ENCODE measurements around the gene RNF11.
A peak's percentile ranks its signal among the peaks of the same experiment; 100 is the strongest.
"Not testable (repeated sequence)": the region's sequence is repeated elsewhere in the genome, so short reads cannot be mapped to it uniquely, and the experiment has no call there.

Gene RNF11

DNA sequence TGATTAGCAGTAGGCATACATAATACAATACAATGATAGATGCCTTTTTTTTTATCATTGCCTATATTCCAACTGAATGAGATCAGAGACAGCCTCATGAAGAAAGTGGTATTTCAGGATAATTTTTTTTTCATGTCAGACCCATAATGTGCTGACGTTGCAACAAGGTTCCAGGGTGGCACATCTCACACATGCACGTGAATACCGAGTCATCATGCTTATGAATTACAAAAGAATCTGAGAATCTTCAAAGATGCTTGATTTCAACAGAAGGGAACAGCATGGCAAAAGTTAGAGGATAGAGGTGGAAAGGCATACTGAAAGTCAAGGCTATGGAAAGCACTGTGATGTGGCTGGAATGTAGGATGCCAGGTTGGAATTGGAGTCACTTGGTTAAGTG, 5.0 kb upstream of the RNF11 start:
- in situ Hi-C loops (cut with HindIII; ENCODE audit: low pct_ligation_motif_present, low sequenced_read_pairs) = no loop called here
- no peak for DNase-seq
- TF ChIP-seq, protein P1, sequence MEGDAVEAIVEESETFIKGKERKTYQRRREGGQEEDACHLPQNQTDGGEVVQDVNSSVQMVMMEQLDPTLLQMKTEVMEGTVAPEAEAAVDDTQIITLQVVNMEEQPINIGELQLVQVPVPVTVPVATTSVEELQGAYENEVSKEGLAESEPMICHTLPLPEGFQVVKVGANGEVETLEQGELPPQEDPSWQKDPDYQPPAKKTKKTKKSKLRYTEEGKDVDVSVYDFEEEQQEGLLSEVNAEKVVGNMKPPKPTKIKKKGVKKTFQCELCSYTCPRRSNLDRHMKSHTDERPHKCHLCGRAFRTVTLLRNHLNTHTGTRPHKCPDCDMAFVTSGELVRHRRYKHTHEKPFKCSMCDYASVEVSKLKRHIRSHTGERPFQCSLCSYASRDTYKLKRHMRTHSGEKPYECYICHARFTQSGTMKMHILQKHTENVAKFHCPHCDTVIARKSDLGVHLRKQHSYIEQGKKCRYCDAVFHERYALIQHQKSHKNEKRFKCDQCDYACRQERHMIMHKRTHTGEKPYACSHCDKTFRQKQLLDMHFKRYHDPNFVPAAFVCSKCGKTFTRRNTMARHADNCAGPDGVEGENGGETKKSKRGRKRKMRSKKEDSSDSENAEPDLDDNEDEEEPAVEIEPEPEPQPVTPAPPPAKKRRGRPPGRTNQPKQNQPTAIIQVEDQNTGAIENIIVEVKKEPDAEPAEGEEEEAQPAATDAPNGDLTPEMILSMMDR (IDR thresholded peaks at IDR 0.05; ENCODE audit: low read depth, low read length, missing control alignments) = no peak
- no peaks in the 10 kb centered on the region for H3K36me3 ChIP-seq (replicated peaks)
- no peak overlapping the region for H3K27ac ChIP-seq
- no peak overlapping the region for H3K4me3 ChIP-seq (ENCODE audit: low read depth, low read length)
- H3K27me3 ChIP-seq (replicated peaks) = no peaks in the 10 kb centered on the region

DNA sequence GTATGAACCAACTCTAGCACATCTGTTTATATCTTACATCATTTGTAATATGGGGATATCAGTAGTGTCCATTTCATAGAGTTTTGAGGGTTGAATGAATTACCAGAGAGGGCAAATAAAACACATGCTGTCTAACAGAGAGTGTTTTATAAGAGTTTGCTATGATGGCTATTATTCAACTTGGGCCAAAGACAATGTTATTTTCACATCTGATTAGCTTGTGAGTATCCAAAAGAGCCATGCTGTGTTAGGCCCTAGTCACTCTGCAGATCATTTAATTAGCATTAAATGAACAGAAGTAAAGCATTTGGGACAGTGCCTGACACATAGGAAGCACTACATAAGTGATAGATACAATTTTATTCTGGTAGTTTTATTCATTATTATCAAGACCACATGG, 4.2 kb upstream of the RNF11 start:
- Histone ChIP-seq H3K36me3 (replicated peaks) (peaks cover 2% of the 10 kb centered on the region), H3K4me3 (ENCODE audit: low read depth, low read length) (no peak overlapping the region), H3K27ac (no peak overlapping the region), H3K27me3 (replicated peaks) (no peaks in the 10 kb centered on the region)
- in situ Hi-C loops (cut with HindIII; ENCODE audit: low pct_ligation_motif_present, low sequenced_read_pairs) = no loop called here
- no peak for DNase-seq
- TF ChIP-seq, protein P1 (IDR thresholded peaks at IDR 0.05; ENCODE audit: low read depth, low read length, missing control alignments) = no peak

DNA sequence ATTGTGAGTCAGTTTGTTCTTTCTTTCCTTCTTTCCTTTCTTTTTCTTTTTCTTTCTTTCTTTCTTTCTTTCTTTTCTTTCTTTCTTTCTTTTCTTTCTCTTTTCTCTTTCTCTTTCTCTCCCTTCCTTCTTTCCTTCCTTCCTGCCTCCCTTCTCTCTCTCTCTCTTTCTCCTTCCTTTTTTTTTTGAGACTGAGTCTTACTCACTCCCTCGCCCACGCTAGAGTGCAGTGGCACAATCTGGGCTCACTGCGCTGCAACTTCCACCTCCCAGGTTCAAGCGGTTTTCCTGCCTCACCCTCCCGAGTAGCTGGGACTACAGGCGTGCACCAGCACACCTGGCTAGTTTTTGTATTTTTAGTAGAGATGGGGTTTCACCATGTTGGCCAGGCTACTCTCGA, 1.8 kb upstream of the RNF11 start:
- H3K27me3 ChIP-seq (replicated peaks); H3K27ac ChIP-seq; DNase-seq; H3K4me3 ChIP-seq (ENCODE audit: low read depth, low read length); H3K36me3 ChIP-seq (replicated peaks); in situ Hi-C loops (cut with HindIII; ENCODE audit: low pct_ligation_motif_present, low sequenced_read_pairs): not testable (repeated sequence)

DNA sequence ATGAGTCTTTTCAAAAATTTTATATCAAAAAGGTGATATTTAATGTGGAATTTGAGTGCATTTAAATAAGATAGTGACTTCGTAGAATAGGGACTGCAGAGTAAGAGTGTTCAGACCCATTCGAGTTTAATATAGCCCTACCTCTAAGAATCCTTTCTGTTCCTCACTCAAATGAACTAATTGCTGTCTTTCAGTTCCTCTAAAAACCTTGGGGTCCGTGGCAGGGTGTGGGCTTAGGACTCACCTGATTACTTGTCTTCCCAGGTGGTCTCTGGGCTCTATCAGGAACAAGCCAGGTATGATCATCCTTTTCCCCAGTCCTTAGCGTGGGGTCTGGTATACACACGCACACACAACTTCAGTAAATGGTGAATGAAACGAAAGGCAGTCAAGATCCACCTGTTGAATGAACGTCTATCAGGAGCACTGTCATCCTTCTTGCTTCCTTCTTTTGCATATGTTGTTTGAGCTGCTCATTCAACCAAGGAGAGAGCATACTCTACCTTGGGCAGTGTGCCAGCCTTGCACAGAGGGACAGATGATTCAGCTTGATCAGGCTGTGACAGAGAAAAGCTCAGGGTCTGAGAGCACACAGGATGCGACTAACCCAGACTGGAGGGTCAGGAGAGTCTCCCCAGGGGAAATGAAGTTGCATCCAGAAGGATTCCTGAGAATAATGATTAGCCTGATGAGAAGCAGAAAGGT, 1.2 kb upstream of the RNF11 start:
- in situ Hi-C loops (cut with HindIII; ENCODE audit: low pct_ligation_motif_present, low sequenced_read_pairs) = no loop called here

DNA sequence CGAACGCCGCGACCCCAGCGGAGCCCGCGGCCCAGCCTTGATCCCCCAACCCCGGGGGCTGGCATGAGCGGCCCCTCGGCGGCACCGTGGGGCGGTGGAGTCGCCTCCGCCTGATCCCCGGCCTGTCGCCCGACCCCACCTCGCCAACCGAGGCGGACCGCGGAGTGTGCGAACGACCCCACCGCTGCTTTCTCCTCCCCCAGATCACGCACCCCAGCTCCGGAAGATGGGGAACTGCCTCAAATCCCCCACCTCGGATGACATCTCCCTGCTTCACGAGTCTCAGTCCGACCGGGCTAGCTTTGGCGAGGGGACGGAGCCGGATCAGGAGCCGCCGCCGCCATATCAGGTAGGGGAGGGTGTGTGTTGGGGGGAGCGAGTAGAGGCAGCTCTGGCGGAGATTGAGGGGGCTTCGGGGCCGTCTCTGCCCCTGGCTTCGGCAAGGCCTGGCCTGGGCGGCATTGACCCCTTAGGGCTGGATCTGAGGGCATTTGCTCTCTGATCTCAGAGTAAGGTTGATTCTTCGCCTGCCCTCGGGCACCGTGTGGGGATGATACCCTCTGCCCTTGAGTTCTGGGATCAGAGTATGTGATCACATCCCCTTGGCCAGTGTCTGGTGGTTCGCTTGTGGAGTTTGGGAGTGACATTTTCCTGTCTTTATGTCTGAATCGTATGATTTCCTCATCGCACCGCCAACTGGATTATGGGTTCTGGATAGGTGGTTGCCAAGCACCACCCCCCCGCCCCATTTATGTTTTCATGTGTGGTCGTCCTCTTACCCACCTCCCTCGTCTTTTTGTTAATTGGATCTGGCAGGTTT, 668 bp downstream of the RNF11 start:
- peak; percentile 58 for DNase-seq
- TF ChIP-seq, protein P1 (IDR thresholded peaks at IDR 0.05; ENCODE audit: low read depth, low read length, missing control alignments) = no peak
- Histone ChIP-seq H3K27ac (peak overlapping the region; percentile 86), H3K4me3 (ENCODE audit: low read depth, low read length) (peak overlapping the region; percentile 96), H3K36me3 (replicated peaks) (peaks cover 2% of the 10 kb centered on the region), H3K27me3 (replicated peaks) (no peaks in the 10 kb centered on the region)
- in situ Hi-C loops (cut with HindIII; ENCODE audit: low pct_ligation_motif_present, low sequenced_read_pairs) = no loop called here

More for the DNA sequence above, 1.2 kb upstream of the RNF11 start:
- H3K4me3 ChIP-seq (ENCODE audit: low read depth, low read length) = no peak overlapping the region
- peak; percentile 60 for DNase-seq
- peak overlapping the region; percentile 86 for H3K27ac ChIP-seq
- peaks cover 2% of the 10 kb centered on the region for H3K36me3 ChIP-seq (replicated peaks)
- TF ChIP-seq, protein P1 (IDR thresholded peaks at IDR 0.05; ENCODE audit: low read depth, low read length, missing control alignments) = no peak
- no peaks in the 10 kb centered on the region for H3K27me3 ChIP-seq (replicated peaks)

DNA sequence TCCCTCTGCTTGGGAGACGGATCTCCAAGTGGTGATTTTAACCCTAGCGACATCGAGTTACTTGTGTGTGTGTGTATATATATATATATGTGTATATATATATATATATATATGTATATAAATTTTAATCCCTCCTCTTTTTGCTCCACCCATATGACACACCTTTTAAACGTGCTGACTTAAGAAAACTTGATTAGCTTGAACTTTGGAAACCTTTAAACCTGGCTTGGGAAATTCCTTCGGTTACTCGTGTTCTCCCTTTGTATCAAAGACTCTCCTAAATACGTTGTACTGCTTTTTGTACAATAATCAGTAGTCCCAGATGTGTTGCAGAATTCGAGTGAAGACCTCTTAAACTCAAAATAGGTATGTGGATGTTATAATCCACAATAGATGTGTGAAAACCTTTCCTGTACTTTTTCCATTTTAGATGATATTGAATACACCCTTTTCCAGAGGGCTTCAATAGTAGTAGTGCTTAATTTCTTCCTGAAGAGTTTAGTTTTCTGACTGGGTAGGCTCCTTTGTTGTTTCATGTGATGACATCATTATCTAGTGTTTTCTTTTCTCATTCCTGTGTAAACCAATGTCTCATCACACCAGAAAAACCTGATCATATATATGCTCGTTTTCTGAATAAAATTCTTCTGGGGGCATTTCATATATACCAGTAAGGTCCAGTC, 1.4 kb downstream of the RNF11 start:
- peak overlapping the region; percentile 96 for H3K4me3 ChIP-seq (ENCODE audit: low read depth, low read length)
- peak overlapping the region; percentile 86 for H3K27ac ChIP-seq
- in situ Hi-C loops (cut with HindIII; ENCODE audit: low pct_ligation_motif_present, low sequenced_read_pairs) = no loop called here
- H3K36me3 ChIP-seq (replicated peaks) = peaks cover 2% of the 10 kb centered on the region
- H3K27me3 ChIP-seq (replicated peaks) = no peaks in the 10 kb centered on the region
- TF ChIP-seq, protein P1 (IDR thresholded peaks at IDR 0.05; ENCODE audit: low read depth, low read length, missing control alignments) = no peak
- peak; percentile 13 for DNase-seq
